Osteoblast (primary cell): ENCODE measurements around the gene TMEM52. TPM values are rescaled to one million over a fixed set of nuclear protein-coding genes. Genes with fewer than 3 reads are reported as not detected.
"Not testable (repeated sequence)": the region's sequence is repeated elsewhere in the genome, so short reads cannot be mapped to it uniquely, and the experiment has no call there.

Experiments used
- DNase-seq: peaks from one replicate; pipeline ENCODE4 v3.0.0; 2011; ENCODE audit warnings: low spot score, mixed read lengths; ENCODE audit not compliant: insufficient read length; ENCODE audit errors: missing footprints
- H2AFZ ChIP-seq: 2 replicates; pipeline ENCODE4 v1.6.0; 2011; ENCODE audit warnings: mild to moderate bottlenecking, low read length
- H3K27ac ChIP-seq: 2 replicates; pipeline ENCODE4 v1.5.1; 2011; ENCODE audit warnings: mild to moderate bottlenecking, low read depth, low read length, moderate library complexity
- H3K27me3 ChIP-seq: 2 replicates; pipeline ENCODE4 v1.6.0; 2012; ENCODE audit warnings: mild to moderate bottlenecking, control low read depth, inconsistent platforms, low read length, moderate library complexity; ENCODE audit not compliant: insufficient read depth
- H3K36me3 ChIP-seq: 2 replicates; pipeline ENCODE4 v1.5.1; 2011; ENCODE audit warnings: mild to moderate bottlenecking, low read length, control low read depth, moderate library complexity; ENCODE audit not compliant: insufficient read depth
- H3K4me1 ChIP-seq: 2 replicates; pipeline ENCODE4 v1.5.1; 2011; ENCODE audit warnings: mild to moderate bottlenecking, low read length, control low read depth, moderate library complexity; ENCODE audit not compliant: insufficient read depth
- H3K4me2 ChIP-seq: 2 replicates; pipeline ENCODE4 v1.6.0; 2011; ENCODE audit warnings: mild to moderate bottlenecking, low read length; ENCODE audit not compliant: insufficient read depth
- H3K4me3 ChIP-seq: fragments of 200-600 bp; sonication (generic); 3 replicates; pipeline ENCODE4 v1.5.1; 2012; ENCODE audit warnings: mild to moderate bottlenecking, low read length, inconsistent platforms; ENCODE audit not compliant: insufficient read depth
- H3K79me2 ChIP-seq: 2 replicates; pipeline ENCODE4 v1.6.0; 2012; ENCODE audit warnings: mild to moderate bottlenecking, low read length, control low read depth, inconsistent platforms; ENCODE audit not compliant: insufficient read depth
- H3K9me3 ChIP-seq: 2 replicates; pipeline ENCODE4 v1.5.1; 2011; ENCODE audit warnings: low read depth, low read length, control low read depth
- H4K20me1 ChIP-seq: 2 replicates; pipeline ENCODE4 v1.6.0; 2012; ENCODE audit warnings: mild to moderate bottlenecking, low read length, control low read depth; ENCODE audit not compliant: insufficient read depth
- CTCF ChIP-seq: IDR thresholded peaks from 2 replicates; pipeline ENCODE4 v1.5.1; 2011; ENCODE audit warnings: mild to moderate bottlenecking, low read depth, low read length, moderate library complexity; ENCODE audit errors: extremely low read depth
- total RNA-seq: library from RNA; depleted of rRNA; stranded (reverse); fragments of >200 nt; gene quantifications from 2 replicates; pipeline ENCODE4 v1.2.3, GENCODE V29; 2012

TMEM52 gene
- total RNA-seq, 1 donor = not detected

- Histone ChIP-seq H2AFZ (no peak overlapping the region), H3K4me1 (no peaks in the 10 kb centered on the region), H3K36me3 (no peaks in the 10 kb centered on the region), H4K20me1 (no peaks in the 10 kb centered on the region), H3K27me3 (peaks cover 3% of the 10 kb centered on the region), H3K4me3 (no peak overlapping the region), H3K9me3 (no peaks in the 10 kb centered on the region), H3K27ac (no peak overlapping the region), H3K4me2 (no peak overlapping the region), H3K79me2 (no peaks in the 10 kb centered on the region)
- no peak for DNase-seq
- no peak for TF ChIP-seq CTCF
These were observed 18.6 kb upstream of the TMEM52 start for GRCh38 chr1:1937549-1938275.

DNA sequence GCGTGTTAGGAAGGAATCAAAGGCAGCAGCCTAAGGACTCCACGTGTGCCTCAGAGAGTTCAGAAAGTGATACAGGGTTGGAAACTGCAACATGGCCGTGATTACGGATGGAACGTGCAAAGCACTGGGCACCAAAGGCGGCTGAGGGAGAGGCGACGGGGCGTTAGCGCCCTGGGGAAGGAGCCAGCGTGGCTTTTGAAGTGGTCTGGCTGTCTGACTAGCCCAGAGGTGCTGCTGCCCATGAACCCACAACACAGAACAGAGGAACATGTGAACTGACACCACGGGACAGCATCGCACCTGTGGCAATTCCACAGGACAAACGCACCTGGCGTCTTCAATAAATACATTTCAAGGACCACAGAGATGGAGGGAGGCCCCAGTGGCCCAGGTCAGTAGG, 18.0 kb upstream of the TMEM52 start:
- no peaks in the 10 kb centered on the region for H4K20me1 ChIP-seq
- DNase-seq = no peak
- H3K4me2 ChIP-seq = no peak overlapping the region
- no peaks in the 10 kb centered on the region for H3K36me3 ChIP-seq
- H2AFZ ChIP-seq = no peak overlapping the region
- no peak overlapping the region for H3K27ac ChIP-seq
- no peaks in the 10 kb centered on the region for H3K9me3 ChIP-seq
- no peaks in the 10 kb centered on the region for H3K4me1 ChIP-seq
- H3K27me3 ChIP-seq = peaks cover 3% of the 10 kb centered on the region
- no peak for TF ChIP-seq CTCF
- H3K79me2 ChIP-seq = no peaks in the 10 kb centered on the region
- no peak overlapping the region for H3K4me3 ChIP-seq

DNA sequence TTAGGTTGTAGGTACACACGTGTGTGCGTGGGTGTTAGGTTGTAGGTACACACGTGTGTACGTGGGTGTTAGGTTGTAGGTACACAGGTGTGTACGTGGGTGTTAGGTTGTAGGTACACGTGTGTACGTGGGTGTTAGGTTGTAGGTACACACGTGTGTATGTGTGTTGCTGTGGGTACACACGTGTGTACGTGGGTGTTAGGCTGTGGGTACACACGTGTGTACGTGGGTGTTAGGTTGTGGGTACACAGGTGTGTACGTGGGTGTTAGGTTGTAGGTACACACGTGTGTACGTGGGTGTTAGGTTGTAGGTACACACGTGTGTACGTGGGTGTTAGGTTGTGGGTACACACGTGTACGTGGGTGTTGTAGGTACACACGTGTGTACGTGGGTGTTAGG, 15.8 kb upstream of the TMEM52 start:
- H3K27ac ChIP-seq, H3K79me2 ChIP-seq, H2AFZ ChIP-seq, H3K9me3 ChIP-seq, H3K27me3 ChIP-seq, H3K36me3 ChIP-seq, H3K4me3 ChIP-seq, DNase-seq, H3K4me2 ChIP-seq, H3K4me1 ChIP-seq, H4K20me1 ChIP-seq: not testable (repeated sequence)

DNA sequence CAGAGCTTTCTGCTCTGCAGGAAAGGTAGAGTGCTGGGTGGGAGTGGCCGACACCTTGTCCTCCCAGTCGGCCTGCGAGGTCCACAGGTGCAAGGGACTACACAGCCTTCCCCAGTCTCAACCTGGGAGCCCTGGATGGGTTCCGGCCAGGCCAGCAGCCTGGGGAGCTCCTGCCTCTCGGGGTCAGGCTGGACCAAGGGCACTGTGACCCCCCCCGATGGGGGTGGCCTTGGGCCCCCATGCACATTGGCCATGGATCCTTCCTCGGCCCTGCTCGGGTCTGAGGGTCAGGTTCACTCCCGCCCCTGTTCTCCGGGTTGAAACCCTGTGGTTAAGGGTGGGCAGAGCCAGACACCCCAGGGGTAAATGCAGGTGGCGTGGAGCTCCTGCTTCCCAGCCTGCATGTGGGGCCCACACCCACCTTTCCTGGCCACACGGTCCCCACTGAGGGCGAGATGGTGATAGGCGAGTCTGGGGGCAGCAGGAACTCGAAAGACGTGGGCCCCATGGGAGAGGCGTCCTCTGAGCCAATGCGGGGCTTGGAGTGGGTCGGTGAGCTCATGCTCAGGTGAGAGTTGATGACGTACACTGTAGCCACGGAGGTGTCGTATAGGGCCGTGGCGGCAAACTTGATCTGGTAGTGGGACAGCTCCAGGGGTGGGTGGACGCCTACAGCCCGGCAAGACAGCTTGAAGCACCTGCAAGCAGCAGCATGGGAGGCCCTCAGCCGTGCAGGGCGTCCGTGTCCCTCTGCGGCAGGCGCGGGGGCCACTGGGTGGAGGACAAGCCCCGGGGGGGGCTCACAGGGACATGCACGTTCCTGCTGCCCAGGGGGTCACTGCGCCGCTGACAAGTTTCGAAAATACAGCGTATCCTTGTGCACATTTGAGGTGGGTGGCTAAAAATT, 10.8 kb upstream of the TMEM52 start:
- Histone ChIP-seq H3K27ac (no peak overlapping the region), H3K4me1 (no peaks in the 10 kb centered on the region), H3K9me3 (no peaks in the 10 kb centered on the region), H3K4me3 (no peak overlapping the region), H3K27me3 (no peaks in the 10 kb centered on the region), H3K4me2 (no peak overlapping the region), H3K36me3 (no peaks in the 10 kb centered on the region), H2AFZ (no peak overlapping the region), H4K20me1 (no peaks in the 10 kb centered on the region), H3K79me2 (no peaks in the 10 kb centered on the region)
- no peak for TF ChIP-seq CTCF
- DNase-seq = no peak
